ENCODE measurements around the gene ATP5F1E.

- TF ChIP-seq CTCF (IDR thresholded peaks at IDR 0.05) = no peak
- TF ChIP-seq POLR2A (IDR thresholded peaks at IDR 0.05) = no peak
These were observed 12.9 kb downstream of the ATP5F1E start, which contains the start of gene TUBB1 for GRCh38 chr20:59019217-59019616.
